ENCODE results near the gene TBC1D22A. TPM values are rescaled to one million over a fixed set of nuclear protein-coding genes. Genes with fewer than 3 reads are reported as not detected.

The TBC1D22A gene
- total RNA-seq, 1 donor from 2014 or later: 87.8 TPM

- H3K36me3 ChIP-seq: no peaks in the 10 kb centered on the region
- intact Hi-C loops (cut with DNase I): no loop called here
- no peaks in the 10 kb centered on the region for H3K9me3 ChIP-seq
- H3K27me3 ChIP-seq: no peaks in the 10 kb centered on the region
- no peak overlapping the region for H3K27ac ChIP-seq
- DNase-seq (ENCODE audit: low spot score in 2 of 2): no peak
- H3K4me3 ChIP-seq: no peak overlapping the region
- no peaks in the 10 kb centered on the region for H3K4me1 ChIP-seq
- no peak for TF ChIP-seq CTCF (IDR thresholded peaks at IDR 0.05)
Observed at GRCh38 chr22:47044722-47045535, 282.5 kb downstream of the TBC1D22A start.

GRCh38 chr22:47045691-47046410 lies 283.4 kb downstream of the TBC1D22A start:
- no peak for DNase-seq (ENCODE audit: low spot score in 2 of 2)
- TF ChIP-seq CTCF (IDR thresholded peaks at IDR 0.05): no peak
- no peak overlapping the region for H3K27ac ChIP-seq
- H3K27me3 ChIP-seq: no peaks in the 10 kb centered on the region
- H3K36me3 ChIP-seq: no peaks in the 10 kb centered on the region
- H3K4me1 ChIP-seq: no peaks in the 10 kb centered on the region
- no peaks in the 10 kb centered on the region for H3K9me3 ChIP-seq
- H3K4me3 ChIP-seq: no peak overlapping the region
- intact Hi-C loops (cut with DNase I): no loop called here

- no peaks in the 10 kb centered on the region for H3K27me3 ChIP-seq
- intact Hi-C loops (cut with DNase I): no loop called here
- H3K4me1 ChIP-seq: no peaks in the 10 kb centered on the region
- DNase-seq (ENCODE audit: low spot score in 2 of 2): no peak
- no peak overlapping the region for H3K27ac ChIP-seq
- H3K9me3 ChIP-seq: no peaks in the 10 kb centered on the region
- no peak for TF ChIP-seq CTCF (IDR thresholded peaks at IDR 0.05)
- H3K4me3 ChIP-seq: no peak overlapping the region
- H3K36me3 ChIP-seq: no peaks in the 10 kb centered on the region
Observed at GRCh38 chr22:47046411-47047065, 284.1 kb downstream of the TBC1D22A start.

GRCh38 chr22:47047321-47048122 lies 285.1 kb downstream of the TBC1D22A start:
- intact Hi-C loops (cut with DNase I): no loop called here
- no peaks in the 10 kb centered on the region for H3K27me3 ChIP-seq
- no peak for DNase-seq (ENCODE audit: low spot score in 2 of 2)
- H3K9me3 ChIP-seq: no peaks in the 10 kb centered on the region
- no peaks in the 10 kb centered on the region for H3K36me3 ChIP-seq
- H3K4me3 ChIP-seq: no peak overlapping the region
- H3K27ac ChIP-seq: no peak overlapping the region
- no peak for TF ChIP-seq CTCF (IDR thresholded peaks at IDR 0.05)
- H3K4me1 ChIP-seq: no peaks in the 10 kb centered on the region

All from ascending aorta (tissue), 2 donors.